Suprapubic skin (tissue), 4 donors: ENCODE results near the gene ANKEF1. TPM values are rescaled to one million over a fixed set of nuclear protein-coding genes. Genes with fewer than 3 reads are reported as not detected.
"Not testable (repeated sequence)": the region's sequence is repeated elsewhere in the genome, so short reads cannot be mapped to it uniquely, and the experiment has no call there.

Source experiments
- DNase-seq, 2 donors: peaks; one replicate each; pipeline ENCODE4 v3.0.0-alpha.2; 2019; ENCODE audit warnings: low spot score in 2 of 2
- H3K27ac ChIP-seq: fragments of 200-600 bp; sonication (generic); one replicate; pipeline ENCODE4 v1.5.1; 2019
- H3K27me3 ChIP-seq: fragments of 200-600 bp; sonication (generic); one replicate; pipeline ENCODE4 v1.5.1; 2019
- H3K36me3 ChIP-seq: fragments of 200-600 bp; sonication (generic); one replicate; pipeline ENCODE4 v1.5.1; 2019
- H3K4me1 ChIP-seq: fragments of 200-600 bp; sonication (generic); one replicate; pipeline ENCODE4 v1.5.1; 2019
- H3K4me3 ChIP-seq: fragments of 200-600 bp; sonication (generic); one replicate; pipeline ENCODE4 v1.5.1; 2019; ENCODE audit warnings: mild to moderate bottlenecking
- H3K9me3 ChIP-seq: fragments of 200-600 bp; sonication (generic); one replicate; pipeline ENCODE4 v1.5.1; 2019
- EP300 ChIP-seq: sonication (generic); formaldehyde crosslinking; IDR thresholded peaks from one replicate; pipeline ENCODE4 v1.6.1; 2017; ENCODE audit warnings: antibody characterized with exemption
- POLR2A ChIP-seq, 2 donors: fragments of 450-650 bp; IDR thresholded peaks; one replicate each; pipeline ENCODE4 v1.6.1; 2017; ENCODE audit warnings: antibody characterized with exemption in 2 of 2, mild to moderate bottlenecking in 2 of 2, moderate library complexity in 2 of 2
- POLR2AphosphoS5 ChIP-seq, 3 donors: sonication (generic); formaldehyde crosslinking; IDR thresholded peaks; one replicate each; pipeline ENCODE4 v1.6.1; 2017; ENCODE audit warnings: antibody characterized with exemption in 3 of 3
- WGBS: methylation state at CpG from one replicate; pipeline ENCODE4 v1.1.5; 2018; 5-methylcytosine and 5-hydroxymethylcytosine counted together
- total RNA-seq, 4 donors: library from RNA; depleted of rRNA; stranded (reverse); fragments of >200 nt; gene quantifications; one replicate each; pipeline ENCODE4 v1.1.0, GENCODE V29; 2016
- TF ChIP-seq, protein P1 (sequence below), 2 donors: fragments of 200-600 bp in 1 of 2; fragments of 450-650 bp in 1 of 2; sonication (generic) in 1 of 2; IDR thresholded peaks; one replicate each; pipeline ENCODE4 v1.5.1; 2016 to 2019; ENCODE audit warnings: antibody characterized with exemption in 2 of 2, mild to moderate bottlenecking in 1 of 2, moderate library complexity in 1 of 2

ANKEF1 gene
- total RNA-seq, 4 donors from 2014 or later = 3.7 to 11.0 (median 4.6) TPM

- H3K4me3 ChIP-seq = no peak overlapping the region
- no peak overlapping the region for H3K27ac ChIP-seq
- H3K27me3 ChIP-seq = no peaks in the 10 kb centered on the region
- no peaks in the 10 kb centered on the region for H3K9me3 ChIP-seq
- H3K4me1 ChIP-seq = no peaks in the 10 kb centered on the region
- WGBS = 70% methylated on average over 5 of the region's 5 CpGs
- DNase-seq = no peak
- no peaks in the 10 kb centered on the region for H3K36me3 ChIP-seq
- no peak for TF ChIP-seq POLR2A (IDR thresholded peaks at IDR 0.05)
- no peak for TF ChIP-seq EP300
- TF ChIP-seq POLR2AphosphoS5 (IDR thresholded peaks at IDR 0.05) = no peak
- TF ChIP-seq, protein P1, sequence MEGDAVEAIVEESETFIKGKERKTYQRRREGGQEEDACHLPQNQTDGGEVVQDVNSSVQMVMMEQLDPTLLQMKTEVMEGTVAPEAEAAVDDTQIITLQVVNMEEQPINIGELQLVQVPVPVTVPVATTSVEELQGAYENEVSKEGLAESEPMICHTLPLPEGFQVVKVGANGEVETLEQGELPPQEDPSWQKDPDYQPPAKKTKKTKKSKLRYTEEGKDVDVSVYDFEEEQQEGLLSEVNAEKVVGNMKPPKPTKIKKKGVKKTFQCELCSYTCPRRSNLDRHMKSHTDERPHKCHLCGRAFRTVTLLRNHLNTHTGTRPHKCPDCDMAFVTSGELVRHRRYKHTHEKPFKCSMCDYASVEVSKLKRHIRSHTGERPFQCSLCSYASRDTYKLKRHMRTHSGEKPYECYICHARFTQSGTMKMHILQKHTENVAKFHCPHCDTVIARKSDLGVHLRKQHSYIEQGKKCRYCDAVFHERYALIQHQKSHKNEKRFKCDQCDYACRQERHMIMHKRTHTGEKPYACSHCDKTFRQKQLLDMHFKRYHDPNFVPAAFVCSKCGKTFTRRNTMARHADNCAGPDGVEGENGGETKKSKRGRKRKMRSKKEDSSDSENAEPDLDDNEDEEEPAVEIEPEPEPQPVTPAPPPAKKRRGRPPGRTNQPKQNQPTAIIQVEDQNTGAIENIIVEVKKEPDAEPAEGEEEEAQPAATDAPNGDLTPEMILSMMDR (IDR thresholded peaks at IDR 0.05) = no peak
These were observed 22.3 kb upstream of the ANKEF1 start for GRCh38 chr20:10012464-10012863.

DNA sequence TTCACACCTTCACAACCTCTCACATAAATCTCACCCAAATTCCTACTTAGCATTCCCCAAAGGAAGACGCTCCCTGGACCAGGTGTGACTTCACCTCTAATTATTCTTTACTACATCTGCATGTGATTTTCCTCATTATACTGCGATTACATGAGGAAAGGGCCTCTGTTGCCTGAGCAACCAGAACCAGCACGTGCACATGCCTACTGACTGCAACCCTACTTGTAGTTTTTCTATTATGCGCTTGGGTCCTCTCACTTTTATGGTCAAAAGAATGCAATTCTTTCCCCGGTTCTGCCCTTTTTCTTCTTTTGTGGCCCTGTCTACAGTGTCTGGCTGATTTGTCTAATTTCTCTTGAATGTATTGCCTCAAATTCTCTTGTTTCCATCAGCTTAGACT, 20.4 kb upstream of the ANKEF1 start:
- Histone ChIP-seq H3K27ac (no peak overlapping the region), H3K36me3 (no peaks in the 10 kb centered on the region)
- DNase-seq = no peak

GRCh38 chr20:10020937-10021336, 13.8 kb upstream of the ANKEF1 start:
- H3K4me3 ChIP-seq = no peak overlapping the region
- 57% methylated on average over 2 of the region's 2 CpGs for WGBS
- TF ChIP-seq POLR2A (IDR thresholded peaks at IDR 0.05) (no peak), EP300 (no peak)
- no peak for DNase-seq
- no peaks in the 10 kb centered on the region for H3K4me1 ChIP-seq
- H3K27ac ChIP-seq = no peak overlapping the region
- H3K9me3 ChIP-seq = no peaks in the 10 kb centered on the region
- H3K36me3 ChIP-seq = no peaks in the 10 kb centered on the region
- H3K27me3 ChIP-seq = no peaks in the 10 kb centered on the region

More for the DNA sequence above, 20.4 kb upstream of the ANKEF1 start:
- Histone ChIP-seq H3K4me3 (no peak overlapping the region), H3K27me3 (no peaks in the 10 kb centered on the region), H3K4me1 (no peaks in the 10 kb centered on the region), H3K9me3 (no peaks in the 10 kb centered on the region)
- TF ChIP-seq POLR2AphosphoS5 (IDR thresholded peaks at IDR 0.05) (no peak), EP300 (no peak)
- TF ChIP-seq, protein P1 (IDR thresholded peaks at IDR 0.05) = no peak
- 77% methylated on average over 5 of the region's 5 CpGs for WGBS

GRCh38 chr20:10022625-10023024, 12.2 kb upstream of the ANKEF1 start:
- WGBS = 60% methylated on average over 2 of the region's 2 CpGs
- H3K4me3 ChIP-seq = no peak overlapping the region
- no peaks in the 10 kb centered on the region for H3K9me3 ChIP-seq
- H3K36me3 ChIP-seq = no peaks in the 10 kb centered on the region
- TF ChIP-seq, protein P1 (IDR thresholded peaks at IDR 0.05) = no peak
- TF ChIP-seq EP300 (no peak), POLR2A (IDR thresholded peaks at IDR 0.05) (no peak), POLR2AphosphoS5 (IDR thresholded peaks at IDR 0.05) (no peak)
- DNase-seq = no peak
- H3K4me1 ChIP-seq = no peaks in the 10 kb centered on the region
- no peaks in the 10 kb centered on the region for H3K27me3 ChIP-seq
- no peak overlapping the region for H3K27ac ChIP-seq

DNA sequence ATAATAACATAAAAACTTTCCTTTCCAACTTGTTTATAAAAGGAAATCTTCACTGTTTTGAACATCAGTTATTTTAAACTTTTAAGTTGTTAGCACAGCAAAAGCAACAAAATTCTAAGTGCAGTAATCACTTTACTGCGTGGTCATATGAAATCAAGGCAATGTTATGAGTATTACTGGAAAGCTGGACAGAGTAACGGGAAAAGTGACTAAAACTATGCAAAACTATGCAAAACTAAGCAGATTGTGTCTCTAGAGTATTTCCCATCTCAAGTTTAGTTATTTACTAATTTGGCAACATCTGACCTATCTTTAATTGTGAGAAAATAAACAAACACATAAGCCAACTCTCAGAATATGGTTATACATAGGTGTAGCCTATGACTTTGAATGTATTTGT, 10.9 kb upstream of the ANKEF1 start:
- Histone ChIP-seq H3K9me3 (no peaks in the 10 kb centered on the region), H3K27me3 (no peaks in the 10 kb centered on the region), H3K4me3 (no peak overlapping the region), H3K36me3 (no peaks in the 10 kb centered on the region), H3K4me1 (no peaks in the 10 kb centered on the region), H3K27ac (no peak overlapping the region)
- DNase-seq = no peak
- TF ChIP-seq POLR2A (IDR thresholded peaks at IDR 0.05) (no peak), EP300 (no peak), POLR2AphosphoS5 (IDR thresholded peaks at IDR 0.05) (no peak)
- TF ChIP-seq, protein P1 (IDR thresholded peaks at IDR 0.05) = no peak
- 61% methylated on average over 2 of the region's 2 CpGs for WGBS

DNA sequence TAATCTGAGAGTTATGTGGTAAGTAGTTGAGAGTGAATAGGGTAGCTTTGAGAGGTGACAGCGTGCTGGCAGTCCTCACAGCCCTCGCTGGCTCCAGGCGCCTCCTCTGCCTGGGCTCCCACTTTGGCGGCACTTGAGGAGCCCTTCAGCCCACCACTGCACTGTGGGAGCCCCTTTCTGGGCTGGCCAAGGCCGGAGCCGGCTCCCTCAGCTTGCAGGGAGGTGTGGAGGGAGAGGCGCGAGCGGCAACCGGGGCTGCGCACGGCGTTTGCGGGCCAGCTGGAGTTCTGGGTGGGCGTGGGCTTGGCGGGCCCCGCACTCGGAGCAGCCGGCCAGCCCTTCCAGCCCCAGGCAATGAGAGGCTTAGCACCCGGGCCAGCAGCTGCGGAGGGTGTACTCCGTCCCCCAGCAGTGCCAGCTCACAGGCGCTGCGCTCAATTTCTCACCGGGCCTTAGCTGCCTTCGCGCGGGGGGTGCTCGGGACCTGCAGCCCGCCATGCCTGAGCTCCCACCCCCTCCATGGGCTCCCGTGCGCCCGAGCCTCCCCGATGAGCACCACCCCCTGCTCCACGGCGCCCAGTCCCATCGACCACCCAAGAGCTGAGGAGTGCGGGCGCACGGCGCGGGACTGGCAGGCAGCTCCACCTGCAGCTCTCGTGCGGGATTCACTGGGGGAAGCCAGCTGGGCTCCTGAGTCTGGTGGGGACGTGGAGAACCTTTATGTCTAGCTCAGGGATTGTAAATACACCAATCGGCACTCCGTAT, 3.2 kb upstream of the ANKEF1 start:
- H3K4me1 ChIP-seq = peaks cover 32% of the 10 kb centered on the region
- not testable (repeated sequence) for H3K27ac ChIP-seq, H3K27me3 ChIP-seq, H3K4me3 ChIP-seq, DNase-seq, H3K36me3 ChIP-seq, H3K9me3 ChIP-seq
- WGBS = 94% methylated on average over 8 of the region's 47 CpGs

- peaks cover 32% of the 10 kb centered on the region for H3K4me1 ChIP-seq
- WGBS = 95% methylated on average over 7 of the region's 7 CpGs
- H3K27me3 ChIP-seq, H3K36me3 ChIP-seq, H3K9me3 ChIP-seq, DNase-seq, H3K4me3 ChIP-seq, H3K27ac ChIP-seq: not testable (repeated sequence)
These were observed 2.5 kb upstream of the ANKEF1 start for GRCh38 chr20:10032269-10032668.
